Panc1 (cell line): Measurements from ENCODE around the gene LANCL1. TPM values are rescaled to one million over a fixed set of nuclear protein-coding genes. Genes with fewer than 3 reads are reported as not detected.
"Not testable (repeated sequence)": the region's sequence is repeated elsewhere in the genome, so short reads cannot be mapped to it uniquely, and the experiment has no call there.

ENCODE experiments used
- ATAC-seq: fragments of 200-7000 bp; cut with Tn5 transposase; 2 replicates; pipeline ENCODE4 v1.9.1; 2020; ENCODE audit warnings: mild to moderate bottlenecking, moderate library complexity
- BruUV-seq: library from RNA; stranded (reverse); fragments of 400-500 nt; replicated peaks from 2 replicates; lab custom pipeline; 2021; lab: Mats Ljungman, UMichigan
- CTCF ChIA-PET: fragments of 300-600 bp; sonication (Branson Sonifier 250); formaldehyde crosslinking; loops from one replicate; lab custom pipeline; 2022; ENCODE audit warnings: antibody characterized with exemption; lab: Charles Lee
- POLR2A ChIA-PET: fragments of 300-600 bp; sonication (Branson Sonifier 250); formaldehyde crosslinking; loops from one replicate; lab custom pipeline; 2022; ENCODE audit warnings: antibody characterized with exemption; lab: Charles Lee
- DNase-seq: peaks from one replicate; pipeline ENCODE4 v3.0.0-alpha.2; 2010; ENCODE audit warnings: low read depth, low spot score
- H3K27ac ChIP-seq: 2 replicates; pipeline ENCODE4 v1.5.1; 2011; ENCODE audit warnings: mild to moderate bottlenecking, low read length, inconsistent platforms
- H3K27me3 ChIP-seq: fragments of 200-500 bp; sonication (Bioruptor generic); 2 replicates; pipeline ENCODE4 v1.6.0; 2014; ENCODE audit warnings: low read length, inconsistent platforms; ENCODE audit not compliant: control insufficient read depth, insufficient read depth
- H3K36me3 ChIP-seq: fragments of 200-500 bp; sonication (Bioruptor generic); 2 replicates; pipeline ENCODE4 v1.5.1; 2014; ENCODE audit warnings: inconsistent platforms, mild to moderate bottlenecking, low read length, moderate library complexity; ENCODE audit not compliant: control insufficient read depth, insufficient read depth
- H3K4me1 ChIP-seq: 2 replicates; pipeline ENCODE4 v1.5.1; 2011; ENCODE audit warnings: inconsistent platforms, mild to moderate bottlenecking, low read length, moderate library complexity; ENCODE audit not compliant: control insufficient read depth, insufficient read depth
- H3K4me3 ChIP-seq, 2 experiments: 2 replicates each; pipeline ENCODE4 v1.5.1; 2011 to 2012; ENCODE audit warnings: low read depth in 2 of 2, low read length in 2 of 2, mild to moderate bottlenecking in 2 of 2, inconsistent platforms in 1 of 2, moderate library complexity in 1 of 2
- H3K9me3 ChIP-seq: fragments of 200-500 bp; sonication (Bioruptor generic); 2 replicates; pipeline ENCODE4 v1.5.1; 2014; ENCODE audit warnings: low read depth, mild to moderate bottlenecking, inconsistent platforms, low read length, moderate library complexity; ENCODE audit not compliant: control insufficient read depth, insufficient read depth
- POLR2AphosphoS5 ChIP-seq: IDR thresholded peaks from 2 replicates; pipeline ENCODE4 v1.6.1; 2012; ENCODE audit warnings: mild to moderate bottlenecking, low read depth, low read length, moderate library complexity
- SIN3A ChIP-seq: IDR thresholded peaks from 2 replicates; pipeline ENCODE4 v1.6.1; 2012; ENCODE audit warnings: low read depth, mild to moderate bottlenecking, low read length, moderate library complexity, borderline replicate concordance; ENCODE audit not compliant: insufficient read depth
- TCF7L2 ChIP-seq: IDR thresholded peaks from 2 replicates; pipeline ENCODE4 v1.6.1; 2011; ENCODE audit warnings: mild to moderate bottlenecking, low read depth, low read length, inconsistent platforms
- in situ Hi-C: cut with HindIII; loops from 2 replicates; pipeline ENCODE4 v1.10.0; 2016; ENCODE audit warnings: low sequenced_read_pairs, low pct_unique_long_range_greater_than_20kb
- intact Hi-C: fragments of 100-400 bp; cut with micrococcal nuclease; formaldehyde crosslinking; loops from one replicate; pipeline ENCODE4 v1.10.0; 2022; ENCODE audit not compliant: unreplicated experiment
- total RNA-seq: library from RNA; stranded (reverse); gene quantifications from one replicate; pipeline ENCODE4 v1.2.1, GENCODE V29; 2021; ENCODE audit not compliant: unreplicated experiment
- TF ChIP-seq, protein P1 (sequence below), 2 experiments: IDR thresholded peaks; 2 replicates each; pipeline ENCODE4 v1.6.1; 2011 to 2012; ENCODE audit warnings: low read depth in 2 of 2, control low read depth in 1 of 2, low read length in 1 of 2, mild to moderate bottlenecking in 1 of 2, moderate library complexity in 1 of 2; ENCODE audit not compliant: insufficient read depth in 1 of 2
- TF ChIP-seq, protein P2 (sequence below): fragments of 450-650 bp; IDR thresholded peaks from 2 replicates; pipeline ENCODE4 v1.5.1; 2017; ENCODE audit warnings: mild to moderate bottlenecking

Gene LANCL1
- total RNA-seq, 1 experiment from 2014 or later = 42.8 TPM

DNA sequence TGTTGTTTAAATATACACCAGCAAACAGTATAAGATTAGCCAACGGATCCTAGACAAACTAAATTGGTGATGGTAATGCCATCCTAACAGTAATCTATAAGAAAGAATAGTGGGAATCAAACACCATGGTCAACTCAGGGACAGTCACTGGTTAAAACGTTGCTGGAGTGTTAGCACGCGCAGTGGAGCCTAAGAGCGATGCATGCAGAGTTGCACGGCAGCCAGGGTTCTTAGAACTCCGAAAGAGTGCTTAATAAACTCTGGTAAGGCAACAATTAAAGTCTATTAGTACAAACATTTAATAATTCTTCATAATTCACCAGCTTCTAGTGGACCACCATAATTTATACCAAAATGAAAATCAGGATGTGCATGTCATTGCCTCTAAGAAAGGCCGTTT lies 22.2 kb downstream of the LANCL1 start:
- ATAC-seq = no peak
- no TSS peak for BruUV-seq

DNA sequence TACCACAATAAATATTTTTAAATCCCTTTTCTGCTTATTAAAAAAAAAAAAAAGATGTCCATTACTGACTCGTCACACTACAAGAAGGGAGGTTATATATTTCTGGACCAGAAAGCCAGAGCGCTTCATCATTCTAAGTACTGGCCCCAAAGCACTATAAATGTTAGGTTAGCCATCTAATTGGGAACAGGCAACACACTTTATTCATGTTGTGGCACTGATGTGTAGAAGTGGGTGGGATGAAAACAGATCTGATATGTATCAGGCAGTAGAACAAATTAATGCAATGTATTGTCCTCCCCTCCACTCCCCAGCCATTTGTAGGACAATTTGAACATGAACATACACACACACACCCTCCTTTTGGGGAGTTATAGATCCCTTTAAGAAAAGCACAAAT lies 24.4 kb downstream of the LANCL1 start:
- H3K27me3 ChIP-seq = no peaks in the 10 kb centered on the region
- CTCF ChIA-PET = no interaction called here
- POLR2A ChIA-PET = no interaction called here
- H3K36me3 ChIP-seq = no peaks in the 10 kb centered on the region; the same call in 1 of the 2 replicates
- H3K9me3 ChIP-seq = no peaks in the 10 kb centered on the region
- H3K4me3 ChIP-seq = no peak overlapping the region
- intact Hi-C loops = no loop called here
- TF ChIP-seq, protein P1, sequence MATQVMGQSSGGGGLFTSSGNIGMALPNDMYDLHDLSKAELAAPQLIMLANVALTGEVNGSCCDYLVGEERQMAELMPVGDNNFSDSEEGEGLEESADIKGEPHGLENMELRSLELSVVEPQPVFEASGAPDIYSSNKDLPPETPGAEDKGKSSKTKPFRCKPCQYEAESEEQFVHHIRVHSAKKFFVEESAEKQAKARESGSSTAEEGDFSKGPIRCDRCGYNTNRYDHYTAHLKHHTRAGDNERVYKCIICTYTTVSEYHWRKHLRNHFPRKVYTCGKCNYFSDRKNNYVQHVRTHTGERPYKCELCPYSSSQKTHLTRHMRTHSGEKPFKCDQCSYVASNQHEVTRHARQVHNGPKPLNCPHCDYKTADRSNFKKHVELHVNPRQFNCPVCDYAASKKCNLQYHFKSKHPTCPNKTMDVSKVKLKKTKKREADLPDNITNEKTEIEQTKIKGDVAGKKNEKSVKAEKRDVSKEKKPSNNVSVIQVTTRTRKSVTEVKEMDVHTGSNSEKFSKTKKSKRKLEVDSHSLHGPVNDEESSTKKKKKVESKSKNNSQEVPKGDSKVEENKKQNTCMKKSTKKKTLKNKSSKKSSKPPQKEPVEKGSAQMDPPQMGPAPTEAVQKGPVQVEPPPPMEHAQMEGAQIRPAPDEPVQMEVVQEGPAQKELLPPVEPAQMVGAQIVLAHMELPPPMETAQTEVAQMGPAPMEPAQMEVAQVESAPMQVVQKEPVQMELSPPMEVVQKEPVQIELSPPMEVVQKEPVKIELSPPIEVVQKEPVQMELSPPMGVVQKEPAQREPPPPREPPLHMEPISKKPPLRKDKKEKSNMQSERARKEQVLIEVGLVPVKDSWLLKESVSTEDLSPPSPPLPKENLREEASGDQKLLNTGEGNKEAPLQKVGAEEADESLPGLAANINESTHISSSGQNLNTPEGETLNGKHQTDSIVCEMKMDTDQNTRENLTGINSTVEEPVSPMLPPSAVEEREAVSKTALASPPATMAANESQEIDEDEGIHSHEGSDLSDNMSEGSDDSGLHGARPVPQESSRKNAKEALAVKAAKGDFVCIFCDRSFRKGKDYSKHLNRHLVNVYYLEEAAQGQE (IDR thresholded peaks at IDR 0.05; ENCODE audit: insufficient read depth in 1 of 2, low read depth in 2 of 2, low read length in 1 of 2) = no peak
- TF ChIP-seq TCF7L2 = no peak
- no peak for TF ChIP-seq SIN3A
- TF ChIP-seq, protein P2, sequence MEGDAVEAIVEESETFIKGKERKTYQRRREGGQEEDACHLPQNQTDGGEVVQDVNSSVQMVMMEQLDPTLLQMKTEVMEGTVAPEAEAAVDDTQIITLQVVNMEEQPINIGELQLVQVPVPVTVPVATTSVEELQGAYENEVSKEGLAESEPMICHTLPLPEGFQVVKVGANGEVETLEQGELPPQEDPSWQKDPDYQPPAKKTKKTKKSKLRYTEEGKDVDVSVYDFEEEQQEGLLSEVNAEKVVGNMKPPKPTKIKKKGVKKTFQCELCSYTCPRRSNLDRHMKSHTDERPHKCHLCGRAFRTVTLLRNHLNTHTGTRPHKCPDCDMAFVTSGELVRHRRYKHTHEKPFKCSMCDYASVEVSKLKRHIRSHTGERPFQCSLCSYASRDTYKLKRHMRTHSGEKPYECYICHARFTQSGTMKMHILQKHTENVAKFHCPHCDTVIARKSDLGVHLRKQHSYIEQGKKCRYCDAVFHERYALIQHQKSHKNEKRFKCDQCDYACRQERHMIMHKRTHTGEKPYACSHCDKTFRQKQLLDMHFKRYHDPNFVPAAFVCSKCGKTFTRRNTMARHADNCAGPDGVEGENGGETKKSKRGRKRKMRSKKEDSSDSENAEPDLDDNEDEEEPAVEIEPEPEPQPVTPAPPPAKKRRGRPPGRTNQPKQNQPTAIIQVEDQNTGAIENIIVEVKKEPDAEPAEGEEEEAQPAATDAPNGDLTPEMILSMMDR = no peak
- no peak for TF ChIP-seq POLR2AphosphoS5
- no TSS peak for BruUV-seq
- no peak for DNase-seq
- ATAC-seq = no peak
- H3K27ac ChIP-seq = no peak overlapping the region
- H3K4me1 ChIP-seq = no peaks in the 10 kb centered on the region
- in situ Hi-C loops = no loop called here

More for the DNA sequence above, 22.2 kb downstream of the LANCL1 start:
- ChIA-PET POLR2A (no interaction called here), CTCF (no interaction called here)
- in situ Hi-C loops = no loop called here
- Histone ChIP-seq H3K27ac (no peak overlapping the region), H3K9me3 (no peaks in the 10 kb centered on the region), H3K36me3 (no peaks in the 10 kb centered on the region; the same call in 1 of the 2 replicates), H3K4me1 (no peaks in the 10 kb centered on the region), H3K27me3 (no peaks in the 10 kb centered on the region), H3K4me3 (no peak overlapping the region)
- no peak for DNase-seq
- TF ChIP-seq POLR2AphosphoS5 = no peak
- no peak for TF ChIP-seq SIN3A
- TF ChIP-seq, protein P1 (IDR thresholded peaks at IDR 0.05; ENCODE audit: insufficient read depth in 1 of 2, low read depth in 2 of 2, low read length in 1 of 2) = no peak
- TF ChIP-seq TCF7L2 = no peak
- TF ChIP-seq, protein P2 = no peak
- intact Hi-C loops = no loop called here

DNA sequence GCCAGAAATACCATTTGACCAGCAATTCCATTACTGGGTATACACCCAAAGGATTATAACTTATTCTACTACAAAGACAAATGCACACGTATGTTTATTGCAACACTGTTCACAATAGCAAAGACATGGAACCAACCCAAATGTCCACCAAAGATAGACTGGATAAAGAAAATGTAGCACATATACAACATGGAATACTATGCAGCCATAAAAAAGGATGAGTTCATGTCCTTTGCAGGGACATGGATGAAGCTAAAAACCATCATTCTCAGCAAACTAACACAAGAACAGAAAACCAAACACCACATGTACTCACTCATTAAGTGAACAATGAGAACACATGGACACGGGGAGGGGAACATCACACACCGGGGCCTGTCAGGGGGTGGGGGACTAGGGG lies 25.6 kb downstream of the LANCL1 start:
- H3K4me3 ChIP-seq, H3K27me3 ChIP-seq, H3K36me3 ChIP-seq, in situ Hi-C loops, BruUV-seq, H3K4me1 ChIP-seq, DNase-seq, ATAC-seq, POLR2A ChIA-PET, H3K9me3 ChIP-seq, CTCF ChIA-PET, intact Hi-C loops, H3K27ac ChIP-seq: not testable (repeated sequence)
